NCI-H1092 treated with DMSO at 0.1 percent for 48 hours (cell line): ENCODE measurements around the gene C1QTNF5.
"Not testable (repeated sequence)": the region's sequence is repeated elsewhere in the genome, so short reads cannot be mapped to it uniquely, and the experiment has no call there.

ENCODE experiments used
- DNase-seq: peaks from one replicate; lab custom pipeline; 2025; lab: John Stamatoyannopoulos, UW

The C1QTNF5 gene

DNA sequence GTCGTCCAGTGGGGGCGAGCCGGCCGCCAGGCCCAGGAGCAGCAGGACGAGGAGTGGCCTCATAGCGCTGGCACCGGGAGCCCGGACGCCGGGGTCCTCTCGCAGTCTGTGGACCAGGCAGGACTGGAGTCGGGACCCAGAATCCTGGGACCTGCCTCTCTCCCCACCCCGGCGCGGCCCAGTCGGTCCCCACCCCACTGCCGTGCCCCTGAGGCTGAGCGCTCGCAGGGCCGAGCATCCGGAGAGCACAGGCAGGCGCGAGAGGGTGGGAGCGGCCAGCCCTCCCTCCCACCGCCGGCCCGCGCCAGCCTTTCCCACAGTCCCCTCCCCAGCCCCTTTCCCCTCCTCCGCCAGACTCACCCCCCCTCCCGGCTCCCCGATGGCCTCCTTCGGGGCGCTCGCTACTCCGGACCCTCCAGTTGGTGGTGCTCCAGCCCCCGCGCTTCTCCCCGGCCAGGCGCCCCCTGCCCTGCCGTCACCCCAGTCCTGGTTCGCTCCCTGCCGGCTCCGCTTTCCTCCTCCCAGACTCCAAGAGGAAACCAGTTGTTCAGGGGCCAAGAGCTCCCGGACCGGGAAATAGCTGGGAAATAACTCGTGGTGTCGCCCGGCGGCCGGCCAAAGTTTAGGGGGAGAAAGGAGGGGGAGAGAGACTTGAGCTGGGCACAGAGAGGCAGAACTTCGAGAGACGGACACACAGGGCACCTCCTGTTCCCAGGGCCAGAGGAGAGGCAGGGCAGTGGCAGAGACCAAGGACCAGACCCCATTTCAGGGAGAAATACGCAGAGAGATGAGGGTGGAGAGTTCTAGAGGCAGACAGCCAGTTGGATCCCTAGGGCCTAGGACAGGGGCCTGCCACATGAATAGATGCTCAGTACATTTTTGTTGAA lies at the start of gene C1QTNF5:
Gene C1QTNF5, minus strand, starts transcription at position 549 of the 887 bp plus-strand sequence. Its CDS starts 486 bp downstream, at position 63.
- no peak for DNase-seq

DNA sequence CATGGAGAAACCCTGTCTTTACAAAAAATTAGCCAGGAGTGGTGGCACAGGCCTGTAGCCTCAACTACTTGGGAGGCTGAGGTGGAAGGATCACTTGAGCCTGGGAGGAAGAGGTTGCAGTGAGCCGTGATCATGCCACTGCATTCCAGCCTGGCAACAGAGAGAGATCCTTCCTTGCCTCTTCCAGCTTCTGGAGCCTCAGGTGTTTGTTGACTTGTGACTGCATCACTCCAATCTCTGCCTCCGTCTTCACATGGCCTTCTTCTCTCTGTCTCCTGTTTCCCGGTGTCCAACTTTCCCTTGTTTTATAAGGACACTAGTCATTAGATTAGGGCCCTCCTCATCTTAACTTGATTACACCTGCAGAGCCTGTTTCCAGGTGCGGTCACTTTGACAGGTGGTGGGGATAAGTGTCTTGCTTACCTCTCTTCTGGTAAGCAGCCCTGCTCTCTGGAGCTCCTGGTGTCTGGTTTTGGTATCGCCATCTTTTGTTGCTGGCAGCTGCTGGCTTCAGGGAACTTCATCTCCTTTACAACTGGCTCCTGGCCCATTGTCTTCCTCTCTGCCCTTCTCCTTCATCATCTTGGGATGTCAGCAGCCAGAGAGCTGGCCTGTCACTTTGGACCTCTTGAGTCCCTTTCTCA lies 49.0 kb upstream of the C1QTNF5 start:
- DNase-seq = no peak

GRCh38 chr11:119388103-119388502 lies 47.4 kb upstream of the C1QTNF5 start:
- DNase-seq = no peak

DNA sequence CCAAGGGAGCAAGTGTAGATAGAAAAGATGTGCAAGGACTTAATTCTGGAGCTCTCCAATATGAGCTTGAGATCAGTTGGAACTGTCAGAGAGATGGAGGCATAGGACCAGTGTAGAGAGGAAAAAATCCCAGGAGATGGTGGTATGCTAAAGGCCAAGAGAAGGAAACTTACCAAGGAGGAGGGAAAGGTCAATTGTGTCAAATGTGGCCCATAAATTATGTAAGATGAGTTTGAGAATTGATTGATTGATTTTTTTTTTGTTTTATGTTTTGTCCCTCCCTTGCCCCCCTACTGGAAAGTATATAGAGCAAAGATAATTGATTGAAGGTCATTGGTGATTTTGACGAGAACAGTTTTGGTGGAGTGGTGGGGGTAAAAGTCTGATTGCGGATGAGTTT lies 43.6 kb upstream of the C1QTNF5 start:
- no peak for DNase-seq

DNA sequence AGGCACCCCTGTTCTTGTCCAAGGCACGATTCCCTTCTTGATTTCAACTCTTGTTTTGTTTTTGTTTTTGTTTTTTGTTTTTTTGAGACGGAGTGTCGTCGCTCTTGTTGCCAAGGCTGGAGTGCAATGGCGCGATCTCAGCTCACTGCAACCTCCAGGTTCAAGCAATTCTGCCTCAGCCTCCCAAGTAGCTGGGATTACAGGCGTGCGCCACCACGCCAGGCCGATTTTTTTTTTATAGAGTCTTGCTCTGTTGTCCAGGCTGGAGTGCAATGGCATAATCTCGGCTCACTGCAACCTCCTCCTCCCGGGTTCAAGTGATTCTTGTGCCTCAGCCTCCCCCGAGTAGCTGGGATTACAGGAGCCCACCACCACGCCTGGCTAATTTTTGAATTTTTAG lies 41.8 kb upstream of the C1QTNF5 start:
- DNase-seq = not testable (repeated sequence)

DNA sequence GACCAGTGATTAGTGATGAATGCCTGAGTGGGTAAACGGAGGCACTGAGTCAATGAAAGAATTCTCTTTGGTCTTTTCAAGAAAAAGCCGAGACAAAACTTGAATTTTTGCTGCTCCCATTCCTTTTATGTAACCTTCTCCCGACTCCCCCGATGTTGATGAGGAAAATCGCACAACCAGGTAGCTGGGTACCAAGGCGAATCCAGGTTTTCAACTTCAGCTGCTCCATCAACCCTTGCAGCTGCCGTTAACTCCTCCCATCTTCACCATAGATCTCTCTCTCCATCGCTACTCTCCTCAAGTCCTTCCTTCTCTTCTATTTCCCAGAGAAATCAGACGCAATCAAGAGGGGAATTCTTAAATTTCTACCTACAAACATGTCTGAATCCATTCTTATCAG lies 41.4 kb upstream of the C1QTNF5 start:
- DNase-seq = no peak

- DNase-seq = peak; percentile 97
Observed at GRCh38 chr11:119381181-119381988, 40.7 kb upstream of the C1QTNF5 start, which contains the start of gene USP2. USP2 (minus strand) TSS chr11:119381690; CDS start chr11:119373480, 8,210 bp downstream.

DNA sequence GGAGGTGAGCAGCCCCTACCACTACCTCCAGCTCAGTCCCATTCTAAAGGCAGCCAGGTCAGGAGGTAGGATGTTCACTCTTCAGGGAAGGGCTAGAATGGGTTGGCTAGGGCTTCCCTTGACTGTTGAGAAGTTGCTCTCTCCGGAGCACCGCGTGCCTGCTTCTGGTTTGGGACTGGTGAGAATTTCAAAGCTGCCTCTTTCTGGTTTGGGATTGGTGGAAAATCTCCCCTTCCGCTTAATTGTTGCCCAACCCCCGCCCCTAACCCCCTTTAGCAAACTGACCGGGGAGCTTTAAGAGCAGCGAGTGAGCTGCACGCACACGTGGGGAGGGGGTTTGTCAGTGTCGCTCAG lies 40.1 kb upstream of the C1QTNF5 start:
- no peak for DNase-seq

DNA sequence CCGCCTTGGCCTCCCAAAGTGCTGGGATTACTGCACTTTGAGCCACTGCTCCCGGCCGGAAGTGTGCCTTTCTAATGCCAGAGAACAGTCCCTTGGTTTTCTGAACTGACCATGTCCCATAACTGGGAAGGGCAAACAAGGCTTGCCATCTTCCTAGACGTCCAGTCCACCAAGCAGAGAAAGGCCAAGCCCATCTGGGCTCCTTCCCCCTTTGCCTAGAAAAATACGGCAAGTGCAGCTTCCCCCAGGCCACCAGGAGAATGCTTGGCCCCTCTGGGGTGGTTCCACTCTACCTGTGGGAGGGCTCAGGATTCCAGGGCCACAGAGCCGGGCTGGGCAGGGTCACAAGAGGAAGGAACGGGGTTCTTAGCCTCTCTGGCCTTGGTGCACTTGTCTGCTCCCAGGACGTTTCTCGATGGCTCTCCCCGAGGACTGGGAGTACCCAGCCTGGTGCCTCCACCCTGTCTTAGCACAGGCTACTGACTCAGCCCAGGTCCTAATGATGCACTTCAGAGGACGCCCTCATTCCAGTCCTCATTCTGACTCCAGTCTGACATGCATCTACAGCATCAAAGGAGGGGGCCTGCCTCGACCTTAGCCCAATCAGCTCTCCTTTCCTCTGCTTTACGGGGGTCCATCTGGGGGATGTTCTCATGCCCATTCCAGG lies 39.6 kb upstream of the C1QTNF5 start:
- no peak for DNase-seq

DNA sequence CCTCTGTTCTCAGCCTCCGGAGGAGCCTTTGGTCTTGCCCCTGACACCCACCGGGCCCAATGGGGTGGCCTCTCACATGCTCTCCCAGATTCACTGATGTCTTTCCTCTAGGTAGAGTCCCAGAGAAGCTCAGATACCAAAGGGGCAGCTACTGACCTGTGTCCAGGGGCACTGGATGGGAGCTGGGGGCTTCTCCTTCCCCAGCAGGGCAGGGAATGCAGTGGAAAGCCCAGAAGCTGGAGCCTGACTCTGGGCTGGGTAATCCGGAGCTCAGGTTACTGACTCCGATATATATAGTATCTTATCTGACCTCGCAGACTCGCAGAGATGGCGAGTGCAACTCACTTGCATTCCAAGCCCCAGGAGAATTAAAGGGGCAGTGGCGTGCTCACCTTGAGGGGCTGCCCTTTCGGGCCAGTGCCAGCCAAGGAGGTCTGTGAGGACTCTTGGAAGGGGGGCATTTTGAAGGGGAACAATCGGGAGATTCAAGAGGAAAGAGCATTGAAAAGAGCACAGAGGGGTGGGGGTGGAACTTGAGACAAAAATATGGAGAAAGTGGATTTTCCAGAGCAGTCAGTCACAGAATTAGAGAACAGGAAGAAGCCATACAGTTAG lies 38.3 kb upstream of the C1QTNF5 start:
- DNase-seq = no peak

DNA sequence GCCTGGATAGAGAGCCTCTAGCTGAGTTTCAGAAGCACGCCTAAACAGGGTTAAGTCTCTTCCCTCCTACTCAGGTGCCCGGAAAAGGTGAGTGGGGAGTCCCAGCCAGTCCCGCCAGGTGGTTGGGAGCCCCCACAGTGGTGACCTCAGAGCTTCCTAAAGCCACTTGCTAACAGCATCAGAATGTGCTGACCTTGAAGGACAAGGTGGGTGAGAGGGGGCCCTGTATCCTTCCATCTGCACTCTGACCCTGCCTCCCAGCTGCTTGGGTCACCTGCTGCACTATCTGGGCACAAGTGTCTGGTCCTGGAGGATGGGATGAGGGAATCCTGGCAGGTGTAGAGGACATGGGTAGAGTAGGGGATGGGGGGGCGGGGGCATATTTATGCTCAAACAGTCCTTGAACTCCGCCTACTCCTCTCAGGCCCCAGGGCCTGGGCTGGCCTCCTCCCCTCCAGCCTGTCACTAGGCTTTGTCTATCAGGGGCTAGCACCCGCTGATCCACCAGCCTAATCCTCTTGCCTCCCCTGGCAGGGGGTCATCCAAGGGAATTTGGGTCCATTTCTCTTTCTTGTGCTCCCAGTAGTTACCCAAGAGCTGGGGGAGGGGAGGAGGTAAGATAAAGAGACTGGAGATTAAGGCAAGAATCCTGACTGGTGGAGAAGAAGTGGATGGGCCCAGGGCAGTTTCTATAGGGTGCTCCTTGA lies 37.4 kb upstream of the C1QTNF5 start:
- no peak for DNase-seq

GRCh38 chr11:119377112-119377901 lies 36.6 kb upstream of the C1QTNF5 start:
- no peak for DNase-seq

- no peak for DNase-seq
Observed at GRCh38 chr11:119376197-119376847, 35.6 kb upstream of the C1QTNF5 start.

- DNase-seq = no peak
Observed at GRCh38 chr11:119375337-119376196, 34.9 kb upstream of the C1QTNF5 start.

GRCh38 chr11:119374632-119375336 lies 34.1 kb upstream of the C1QTNF5 start:
- no peak for DNase-seq

DNA sequence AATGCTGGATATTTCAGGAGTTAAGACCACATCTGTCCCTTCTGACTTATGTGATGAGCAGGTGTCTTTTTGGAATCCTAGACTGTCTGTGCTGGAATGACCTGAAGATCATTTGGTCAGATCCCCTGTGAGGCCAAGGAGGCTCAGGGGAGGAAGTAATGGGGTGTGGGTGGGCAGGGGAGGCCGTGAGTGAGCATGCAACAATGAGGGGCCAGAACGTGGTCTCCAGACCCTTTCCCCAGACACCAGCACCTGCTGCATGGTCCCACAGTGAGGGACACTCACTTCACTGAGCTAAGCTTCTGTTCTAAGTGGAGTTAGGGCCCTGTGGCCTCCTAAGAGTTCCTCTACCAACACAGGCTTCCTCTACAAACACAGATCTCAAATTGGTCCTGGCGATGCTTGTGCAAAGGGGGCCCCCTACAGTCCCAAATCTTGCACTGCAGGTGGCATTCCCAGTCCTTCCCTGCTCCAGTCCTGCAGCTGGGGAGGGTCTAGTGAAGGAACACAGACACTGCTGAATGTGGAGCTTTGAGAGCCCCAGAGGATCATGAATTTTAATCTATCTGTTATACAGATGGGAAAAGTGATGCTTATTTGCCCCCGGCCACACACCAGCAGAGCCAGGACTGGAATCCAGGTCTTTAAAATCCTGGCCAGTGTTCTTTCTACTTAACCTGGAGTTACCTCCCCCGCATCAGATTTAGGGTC lies 33.4 kb upstream of the C1QTNF5 start:
- DNase-seq = peak; percentile 82
